GM21717 (cell line): ENCODE data around the gene NPLOC4.
"Not testable (repeated sequence)": the region's sequence is repeated elsewhere in the genome, so short reads cannot be mapped to it uniquely, and the experiment has no call there.

ENCODE experiments used
- ATAC-seq: cut with Tn5 transposase; IDR thresholded peaks from one replicate; pipeline ENCODE4 v1.9.1; 2021; ENCODE audit warnings: mild to moderate bottlenecking, moderate library complexity; ENCODE audit not compliant: unreplicated experiment

NPLOC4 gene

DNA sequence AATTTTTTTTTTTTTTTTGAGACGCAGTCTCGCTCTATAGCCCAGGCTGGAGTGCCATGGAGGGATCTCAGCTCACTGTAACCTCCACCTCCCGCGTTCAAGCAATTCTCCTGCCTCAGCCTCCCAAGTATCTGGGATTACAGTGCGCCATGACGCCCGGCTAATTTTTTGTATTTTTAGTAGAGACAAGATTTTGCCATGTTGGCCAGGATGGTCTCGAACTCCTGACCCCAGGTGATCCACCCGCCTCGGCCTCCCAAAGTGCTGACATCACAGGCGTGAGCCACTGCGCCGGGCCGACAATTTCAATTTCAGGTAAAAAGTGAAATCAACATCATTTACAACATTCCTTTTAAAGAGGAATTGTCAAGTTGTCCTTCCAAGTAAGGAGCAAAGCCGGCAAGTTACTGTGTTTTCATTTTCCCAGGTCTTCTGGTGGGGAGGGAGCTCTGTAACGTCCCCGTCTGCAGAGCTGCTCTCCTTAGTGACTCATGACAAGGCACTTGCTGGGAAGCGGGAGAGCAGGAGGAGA is 873 bp downstream of the NPLOC4 start:
- peak; percentile 22 for ATAC-seq

DNA sequence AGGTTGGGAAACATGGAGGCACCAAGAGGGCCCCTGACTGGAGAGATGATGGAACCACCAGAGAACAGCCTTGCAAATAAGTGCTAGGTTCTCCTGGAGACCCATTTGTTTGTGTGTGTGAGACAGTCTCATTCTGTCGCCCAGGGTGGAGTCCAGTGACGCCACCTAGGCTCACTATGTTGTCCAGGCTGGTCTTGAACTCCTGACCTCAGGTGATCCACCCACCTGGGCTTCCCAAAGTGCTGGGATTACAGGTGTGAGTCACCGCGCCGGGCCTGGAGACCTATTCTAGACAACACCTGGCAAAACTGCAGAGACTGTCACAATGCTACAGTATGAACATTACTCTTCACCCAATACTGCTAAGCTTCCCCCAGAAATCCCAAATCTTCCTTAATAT is 1.5 kb downstream of the NPLOC4 start:
- no peak for ATAC-seq

DNA sequence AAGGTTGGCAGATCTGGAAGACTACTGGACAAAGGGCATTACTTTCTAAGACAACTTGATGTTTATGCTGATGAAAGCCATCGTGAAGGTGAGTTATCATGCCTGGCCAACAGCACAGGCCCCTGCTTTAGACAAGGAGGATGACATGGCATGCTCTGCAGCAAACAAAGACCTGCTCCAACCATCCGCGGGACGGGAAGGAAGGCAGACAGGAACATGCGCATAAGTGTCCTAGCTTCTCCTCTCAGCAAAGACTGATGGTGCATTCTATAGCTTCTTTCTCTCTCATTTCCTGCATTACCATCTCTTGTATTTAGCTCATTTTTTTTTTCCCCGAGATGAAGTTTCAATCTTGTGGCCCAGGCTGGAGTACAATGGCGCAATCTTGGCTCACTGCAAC is 5.4 kb downstream of the NPLOC4 start:
- no peak for ATAC-seq

DNA sequence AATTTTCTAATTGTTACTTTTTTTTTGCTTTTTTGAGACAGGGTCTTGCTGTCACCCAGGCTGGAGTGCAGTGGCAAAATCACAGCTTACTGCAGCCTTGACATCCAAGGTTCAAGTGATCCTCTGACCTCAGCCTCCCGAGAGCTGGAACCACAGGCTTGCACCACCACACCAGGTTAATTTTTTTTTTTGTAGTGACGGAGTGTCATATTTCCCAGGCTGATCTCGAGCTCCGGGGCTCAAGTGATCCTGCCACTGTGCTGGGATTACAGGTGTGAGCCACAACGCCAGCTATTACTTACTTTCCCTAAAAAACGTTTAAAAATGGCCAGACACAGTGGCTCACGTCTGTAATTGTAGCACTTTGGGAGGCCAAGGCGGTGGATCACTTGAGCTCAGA is 6.6 kb downstream of the NPLOC4 start:
- ATAC-seq, result no peak

DNA sequence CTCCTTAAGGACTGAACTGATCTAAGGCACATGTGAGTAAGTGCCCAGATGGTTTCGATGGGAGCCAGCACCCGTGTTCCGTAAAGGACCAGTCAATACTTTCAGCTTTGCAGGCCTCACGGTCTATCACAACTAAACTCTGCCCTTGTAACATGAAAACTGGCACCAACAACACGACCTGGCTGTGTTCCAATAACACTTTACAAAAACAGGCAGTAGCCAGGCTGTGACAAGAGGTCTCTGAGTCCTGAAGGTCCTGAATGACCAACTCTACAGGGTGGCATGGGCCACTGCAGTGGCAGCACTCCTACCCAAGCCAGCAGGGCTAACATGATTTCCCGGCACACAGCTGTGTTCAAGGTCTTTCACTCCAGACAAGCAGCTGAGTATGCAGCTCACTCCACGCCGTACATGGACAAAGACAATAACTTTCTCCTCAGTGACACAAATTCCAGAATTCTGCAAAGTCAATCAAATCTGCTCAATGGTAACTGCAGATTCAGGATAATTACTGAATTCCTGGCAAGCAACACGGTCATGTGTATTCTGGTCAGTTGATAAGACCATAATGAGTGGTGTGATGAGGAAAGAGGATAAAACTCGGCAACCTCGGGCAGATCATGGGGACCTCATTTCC is 15.3 kb downstream of the NPLOC4 start:
- no peak for ATAC-seq

DNA sequence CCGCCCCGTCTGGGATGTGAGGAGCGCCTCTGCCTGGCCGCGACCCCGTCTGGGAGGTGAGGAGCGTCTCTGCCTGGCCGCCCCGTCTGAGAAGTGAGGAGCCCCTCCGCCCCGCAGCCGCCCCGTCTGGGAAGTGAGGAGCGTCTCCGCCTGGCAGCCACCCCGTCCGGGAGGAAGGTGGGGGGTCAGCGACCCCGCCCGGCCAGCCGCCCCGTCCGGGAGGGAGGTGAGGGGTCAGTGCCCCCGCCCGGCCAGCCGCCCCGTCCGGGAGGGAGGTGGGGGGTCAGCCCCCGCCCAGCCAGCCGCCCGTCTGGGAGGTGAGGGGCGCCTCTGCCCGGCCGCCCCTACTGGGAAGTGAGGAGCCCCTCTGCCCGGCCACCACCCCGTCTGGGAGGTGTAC is 18.6 kb downstream of the NPLOC4 start:
- ATAC-seq, result not testable (repeated sequence)

DNA sequence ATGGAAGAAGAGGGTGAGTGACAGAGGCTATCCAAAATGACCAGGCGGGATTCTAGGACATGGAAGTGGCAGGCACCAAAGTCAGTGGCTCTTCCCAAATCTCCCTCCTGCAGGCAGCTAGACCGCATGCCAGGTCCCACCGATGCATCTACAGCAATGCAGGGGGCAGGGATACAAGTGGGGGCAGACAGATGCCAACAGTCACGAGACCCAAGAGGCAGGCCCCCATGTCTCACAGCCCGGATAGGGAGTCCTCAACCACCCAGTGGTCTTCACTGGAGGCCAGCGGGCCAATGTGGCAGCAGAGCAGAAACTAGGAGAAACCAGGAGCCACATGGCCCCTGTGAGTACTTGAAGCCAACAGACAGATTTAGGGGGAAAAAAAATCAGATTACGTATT is 20.0 kb downstream of the NPLOC4 start:
- no peak for ATAC-seq

DNA sequence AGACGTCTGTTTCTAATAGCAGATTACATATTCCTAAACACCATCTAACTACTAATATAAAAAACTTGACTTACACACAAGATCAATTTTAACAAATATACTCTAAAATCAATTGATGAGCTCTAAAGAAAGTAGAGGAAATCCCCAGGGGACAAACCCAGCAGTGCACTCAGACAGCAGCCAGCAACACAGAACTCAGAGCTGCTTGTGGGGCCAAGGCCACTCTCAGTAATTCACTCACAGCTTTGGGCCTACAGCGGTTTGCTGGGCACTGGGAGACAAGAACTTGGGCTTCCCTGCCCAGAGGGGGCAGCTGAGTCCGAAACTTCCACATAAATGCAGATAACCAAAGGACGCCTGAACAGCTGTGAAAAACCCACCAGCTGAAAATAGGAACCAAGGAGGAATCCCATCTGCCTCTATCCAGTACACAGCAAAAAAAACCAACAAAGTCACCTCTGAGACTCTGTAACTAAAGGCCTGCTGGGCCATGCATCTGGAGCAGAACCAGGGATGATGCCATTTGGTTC is 21.4 kb downstream of the NPLOC4 start:
- ATAC-seq, result no peak

DNA sequence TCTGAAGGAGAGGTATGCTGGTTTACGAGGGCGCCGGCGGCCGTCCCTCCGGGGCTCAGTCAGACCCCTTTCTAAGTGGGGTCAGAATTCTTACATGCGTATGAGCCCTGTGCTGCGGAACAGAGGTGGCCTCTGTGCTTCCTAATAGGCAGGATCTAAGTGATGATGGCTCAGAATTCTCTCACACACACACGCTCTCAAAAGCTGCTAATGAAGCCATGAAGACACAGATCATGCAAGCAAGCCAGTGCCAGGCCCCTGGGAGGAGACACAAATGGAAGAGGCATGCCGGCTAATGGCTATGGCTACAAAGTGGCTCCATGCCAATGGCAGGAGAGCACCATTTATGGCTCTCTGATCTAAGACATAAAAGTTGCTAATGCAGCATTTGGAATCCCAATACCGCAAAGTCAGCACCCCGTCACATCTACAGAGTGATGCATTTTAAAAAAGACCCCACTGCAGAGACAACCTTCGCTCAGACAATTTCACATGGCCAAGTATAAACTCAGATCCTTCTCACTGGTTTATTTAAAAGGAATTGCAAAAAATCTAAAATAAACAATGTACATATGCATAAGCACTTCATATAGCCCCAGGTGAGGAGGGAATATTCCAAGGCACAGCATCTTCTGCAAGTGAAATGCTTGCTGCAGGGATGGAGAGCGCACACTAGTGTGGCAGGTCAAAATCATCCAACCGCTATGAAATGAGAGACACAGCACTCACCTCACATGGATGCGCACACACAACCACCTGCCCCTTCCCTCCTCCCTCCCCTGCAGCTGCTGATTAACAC is 24.5 kb downstream of the NPLOC4 start:
- ATAC-seq, result no peak

DNA sequence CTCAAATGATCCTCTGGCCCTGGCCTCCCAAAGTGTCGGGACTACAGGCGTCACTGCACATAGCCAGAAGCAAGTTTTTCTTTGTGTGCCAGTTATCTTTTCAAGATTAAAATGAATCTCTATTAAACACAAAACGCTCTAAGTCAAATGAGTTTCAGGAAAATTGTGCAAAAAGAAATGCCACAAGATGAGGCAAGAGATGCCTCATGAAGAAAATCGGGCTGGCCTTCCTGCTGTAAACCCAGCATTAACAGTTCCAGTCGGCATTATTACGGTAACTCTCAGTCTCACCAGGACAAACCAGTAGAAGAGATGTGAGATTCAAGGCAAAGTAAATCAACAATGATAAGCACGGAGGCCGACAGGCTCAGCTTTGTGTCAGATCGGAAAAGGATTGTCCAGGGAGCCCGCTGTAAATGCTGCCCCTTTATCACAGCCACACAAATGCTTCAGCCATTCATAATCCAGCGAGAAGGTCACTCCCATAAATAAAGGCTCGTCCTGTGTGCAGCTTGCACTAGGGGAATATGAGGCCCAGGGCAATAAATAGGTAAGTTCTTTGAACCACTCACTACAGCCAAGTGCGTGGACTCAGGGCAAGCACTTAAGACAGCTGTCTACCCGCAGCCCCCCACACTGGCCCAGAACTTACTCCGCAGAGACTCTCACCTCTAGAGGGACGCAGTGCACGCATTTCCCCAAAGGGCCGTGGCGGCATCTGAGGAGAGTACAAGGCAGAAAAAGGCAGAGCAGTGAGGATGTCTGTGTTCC is 27.2 kb downstream of the NPLOC4 start:
- no peak for ATAC-seq

DNA sequence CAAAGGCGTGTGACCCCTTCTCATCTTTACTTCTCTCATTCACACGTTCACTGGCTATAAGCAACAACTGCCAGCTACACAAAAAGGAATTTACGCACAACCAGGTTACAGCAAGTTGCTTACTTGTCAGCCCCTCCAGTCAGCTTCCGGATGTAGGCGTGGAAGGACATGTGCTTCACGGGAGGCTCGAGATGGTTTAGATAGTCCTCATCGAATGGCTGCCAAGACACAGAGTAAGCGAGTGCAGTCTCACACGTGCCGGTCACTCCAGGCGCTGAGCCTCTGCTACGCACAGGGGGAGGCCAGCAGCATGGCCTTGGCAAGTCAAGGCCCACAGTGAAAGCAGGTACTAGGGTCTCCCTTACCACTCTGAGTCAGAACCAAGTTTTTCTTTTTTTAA is 28.3 kb downstream of the NPLOC4 start:
- no peak for ATAC-seq

DNA sequence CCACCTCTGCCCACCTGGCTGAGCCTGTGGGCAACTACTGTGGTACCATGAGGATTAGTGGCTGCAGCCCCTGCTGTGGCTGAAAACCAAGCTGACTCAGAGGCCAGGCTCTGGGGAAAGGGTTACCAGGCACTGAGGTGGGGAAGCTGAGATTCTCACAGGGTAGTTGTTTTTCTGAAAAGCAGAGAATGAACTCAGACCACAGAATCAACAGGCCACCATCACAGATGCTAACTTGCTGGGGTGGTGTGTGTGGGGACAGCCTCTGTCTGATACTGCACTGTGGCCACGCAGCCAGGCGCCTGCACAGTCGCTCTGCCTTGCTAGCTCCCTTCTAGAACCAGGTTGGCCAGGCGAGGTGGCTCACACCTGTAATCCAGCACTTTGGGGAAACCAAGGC is 28.8 kb downstream of the NPLOC4 start:
- ATAC-seq, result no peak

DNA sequence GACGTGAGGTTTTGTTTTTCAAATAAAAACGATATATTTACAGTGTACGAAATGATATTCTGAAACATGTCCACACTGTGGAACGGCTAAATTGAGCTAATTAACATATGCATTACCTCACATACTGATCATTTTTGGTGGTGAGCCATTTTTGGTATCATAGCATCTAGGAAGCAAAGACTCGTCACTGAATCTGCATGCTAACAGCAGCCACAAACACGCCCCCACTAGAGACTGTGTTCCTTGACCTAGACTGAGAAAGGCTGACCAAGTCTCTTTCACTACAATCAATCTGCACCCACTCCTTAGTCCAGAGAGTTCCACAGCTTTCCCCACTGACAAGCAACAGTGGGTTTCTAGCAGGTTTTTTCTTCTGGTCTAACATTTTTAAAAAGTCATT is 29.5 kb downstream of the NPLOC4 start:
- ATAC-seq, result no peak

DNA sequence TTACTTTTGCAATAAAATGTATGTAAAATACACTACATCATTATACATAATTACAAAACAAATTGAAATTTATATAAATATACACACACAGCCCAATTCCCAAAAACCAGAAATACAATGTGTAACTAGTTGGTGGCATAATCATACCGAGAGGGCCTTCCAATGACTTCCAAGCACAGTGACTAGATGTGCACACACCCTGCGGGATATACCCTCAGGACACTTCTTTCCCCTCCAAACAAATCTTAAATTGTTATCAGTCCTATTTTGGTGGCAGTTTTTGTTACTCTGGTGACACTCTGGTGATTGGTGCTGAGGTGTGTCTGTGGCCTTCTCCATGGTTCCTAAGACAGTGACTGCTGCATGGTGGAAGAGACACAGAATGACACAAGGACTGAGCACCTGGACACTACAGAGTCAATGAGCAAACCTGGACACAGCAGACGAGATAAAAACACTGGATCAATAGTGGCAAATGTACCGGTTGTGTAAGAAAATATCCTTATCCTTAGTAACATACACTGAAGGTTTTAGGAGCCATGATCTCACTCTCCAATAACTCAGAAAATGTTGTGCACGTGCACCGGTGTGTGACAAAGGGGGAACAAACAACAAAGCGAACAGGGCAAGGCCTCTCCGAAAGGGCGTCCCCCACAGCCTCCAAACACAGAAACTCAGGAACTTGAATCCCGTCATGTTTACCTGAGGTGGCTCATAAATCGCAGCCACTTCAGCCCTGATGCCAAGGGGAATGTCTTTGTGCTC is 32.9 kb downstream of the NPLOC4 start:
- no peak for ATAC-seq

DNA sequence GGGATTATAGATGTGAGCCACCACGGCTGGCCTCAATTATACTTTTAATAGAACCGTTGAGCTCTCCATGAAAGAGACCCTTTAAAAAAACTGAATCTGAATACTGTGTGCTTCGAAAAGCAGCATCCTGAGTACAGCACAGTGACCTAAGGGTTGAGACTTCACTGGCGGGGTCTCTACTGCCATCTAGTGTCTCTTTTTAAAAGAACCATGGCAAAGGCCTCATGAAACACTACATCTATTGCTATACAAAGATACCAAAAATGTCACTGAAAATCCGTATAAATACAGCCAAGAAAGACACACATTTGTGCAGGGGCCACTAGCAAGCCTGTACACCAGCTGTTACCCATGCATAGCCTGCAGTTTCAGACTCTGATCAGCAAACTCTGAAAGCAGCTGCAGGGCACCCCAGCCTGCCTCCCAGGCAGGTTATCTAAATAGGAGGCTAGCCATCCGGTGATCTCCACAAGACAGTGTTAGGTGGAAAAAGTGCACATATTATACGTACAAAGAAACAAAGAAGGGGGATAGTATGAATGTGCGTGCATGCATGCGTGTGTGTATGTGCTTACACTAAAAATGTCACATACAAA is 35.3 kb downstream of the NPLOC4 start:
- no peak for ATAC-seq

DNA sequence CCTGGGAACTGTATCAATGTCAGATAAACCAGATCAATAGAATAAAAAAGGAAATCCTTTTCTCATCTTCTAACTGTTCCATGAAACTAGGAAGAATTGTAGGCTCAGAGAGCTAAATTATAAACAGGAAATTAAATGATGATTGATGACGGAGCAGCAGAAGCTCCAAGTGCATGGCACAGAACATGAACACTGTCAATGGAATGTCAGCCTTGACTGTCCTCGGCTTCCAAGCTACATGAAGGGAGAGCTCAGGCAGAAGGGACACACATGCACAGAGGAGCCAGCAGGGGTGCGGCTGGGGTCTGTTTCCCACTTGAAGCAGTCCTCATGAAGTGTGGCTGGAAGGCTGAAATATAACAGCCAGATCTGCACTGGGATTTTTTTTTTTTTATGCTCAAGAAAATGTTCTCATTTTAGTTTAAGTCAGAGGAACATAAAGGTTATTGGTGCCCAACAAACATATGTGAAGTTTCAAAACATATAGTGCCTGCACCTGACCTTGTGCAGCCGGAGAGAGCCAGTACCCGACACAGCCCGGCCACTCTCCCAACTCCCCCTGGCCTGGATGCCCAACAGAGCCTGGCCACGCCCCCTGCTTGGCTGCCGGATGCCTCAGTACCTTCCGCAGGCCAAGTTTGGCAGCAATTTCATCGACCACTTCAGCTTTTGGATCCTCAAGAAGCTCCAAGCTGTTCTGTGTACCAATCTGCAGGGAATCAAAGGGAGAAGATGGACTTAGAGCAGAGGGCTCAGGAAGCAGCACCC is 37.0 kb downstream of the NPLOC4 start:
- no peak for ATAC-seq

DNA sequence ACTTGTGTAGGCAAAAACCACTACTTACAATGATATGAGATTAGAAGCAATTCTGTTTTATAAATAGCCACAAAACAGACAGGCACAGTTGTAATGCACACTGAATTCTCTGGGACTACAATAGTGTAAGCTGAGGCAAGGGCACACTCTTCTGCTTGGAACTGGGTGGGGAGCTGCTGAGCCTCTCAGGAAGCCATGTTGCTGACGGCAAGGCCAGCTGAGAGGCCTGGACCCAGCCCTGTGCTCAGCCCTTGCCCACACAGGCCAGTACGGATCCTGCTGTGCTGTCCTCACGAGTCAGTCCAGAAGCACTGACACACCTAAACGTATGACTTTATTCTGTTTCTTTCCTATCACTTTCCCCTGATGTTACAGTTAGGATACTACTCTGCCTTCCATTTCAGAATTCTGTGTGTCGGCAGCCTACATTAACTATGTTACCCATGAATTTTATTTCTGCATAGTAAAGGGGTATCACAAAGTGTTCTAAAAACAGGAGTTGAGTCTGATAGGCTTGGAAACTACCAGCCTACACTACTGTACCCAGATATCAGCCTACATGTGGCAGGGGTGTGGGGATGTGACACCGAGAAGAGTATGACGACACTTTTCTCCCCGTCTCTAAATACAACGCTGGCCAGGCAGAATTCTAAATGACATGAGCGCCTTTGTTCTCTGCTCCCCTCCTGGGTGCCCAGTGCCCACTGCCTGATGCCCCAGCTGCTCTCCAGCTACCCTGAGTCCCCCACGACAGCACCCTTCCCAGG is 43.6 kb downstream of the NPLOC4 start:
- no peak for ATAC-seq

DNA sequence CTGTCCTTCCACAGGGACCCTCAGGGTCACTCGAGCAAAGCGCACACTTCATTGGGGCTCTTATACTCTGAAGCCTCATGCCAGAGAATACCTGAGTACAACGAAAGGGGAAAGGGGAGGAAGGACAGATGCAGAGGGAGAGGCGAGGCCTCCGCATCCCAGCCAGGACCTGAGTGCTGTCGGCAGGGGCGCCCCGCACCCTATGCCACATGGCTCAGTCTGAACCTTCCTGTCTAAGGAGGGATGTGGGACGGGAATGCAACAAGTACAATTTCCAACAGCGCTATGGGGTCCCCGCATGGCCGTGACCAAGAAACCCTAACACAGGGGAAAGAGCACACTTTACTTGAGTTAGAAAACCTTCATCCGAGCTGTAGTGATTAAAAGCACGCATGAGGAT is 44.9 kb downstream of the NPLOC4 start:
- no peak for ATAC-seq

DNA sequence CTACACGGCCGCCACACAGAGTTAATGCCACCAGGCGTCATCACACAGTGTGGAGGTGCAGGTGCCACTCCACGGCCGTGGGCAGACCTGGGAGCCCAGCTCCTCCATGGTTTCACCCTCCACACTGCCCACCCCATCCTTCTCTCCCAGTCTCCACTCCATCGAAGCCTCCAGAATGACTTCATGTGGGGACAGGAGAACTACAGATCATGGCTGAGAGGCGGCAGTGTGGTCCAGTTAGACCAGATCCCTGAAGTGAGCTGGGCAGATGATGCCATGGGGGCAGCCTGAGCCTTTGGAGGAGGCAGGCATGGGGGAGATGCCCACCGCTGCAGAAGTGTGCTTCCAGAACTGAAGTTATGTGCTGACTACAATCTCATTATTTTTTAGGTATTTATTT is 46.8 kb downstream of the NPLOC4 start:
- no peak for ATAC-seq
